ENCODE results near the gene VCAN. TPM values are rescaled to one million over a fixed set of nuclear protein-coding genes. Genes with fewer than 3 reads are reported as not detected.

VCAN gene
- polyA plus RNA-seq, 2 donors: 0.35 to 0.89 TPM

DNA sequence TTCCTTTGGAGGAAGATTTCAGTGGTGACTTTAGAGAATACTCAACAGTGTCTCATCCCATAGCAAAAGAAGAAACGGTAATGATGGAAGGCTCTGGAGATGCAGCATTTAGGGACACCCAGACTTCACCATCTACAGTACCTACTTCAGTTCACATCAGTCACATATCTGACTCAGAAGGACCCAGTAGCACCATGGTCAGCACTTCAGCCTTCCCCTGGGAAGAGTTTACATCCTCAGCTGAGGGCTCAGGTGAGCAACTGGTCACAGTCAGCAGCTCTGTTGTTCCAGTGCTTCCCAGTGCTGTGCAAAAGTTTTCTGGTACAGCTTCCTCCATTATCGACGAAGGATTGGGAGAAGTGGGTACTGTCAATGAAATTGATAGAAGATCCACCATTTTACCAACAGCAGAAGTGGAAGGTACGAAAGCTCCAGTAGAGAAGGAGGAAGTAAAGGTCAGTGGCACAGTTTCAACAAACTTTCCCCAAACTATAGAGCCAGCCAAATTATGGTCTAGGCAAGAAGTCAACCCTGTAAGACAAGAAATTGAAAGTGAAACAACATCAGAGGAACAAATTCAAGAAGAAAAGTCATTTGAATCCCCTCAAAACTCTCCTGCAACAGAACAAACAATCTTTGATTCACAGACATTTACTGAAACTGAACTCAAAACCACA lies 67.4 kb downstream of the VCAN start:
- 74 to 91% methylated on average over 4 of the region's 4 CpGs for WGBS, 2 donors
- H3K27ac ChIP-seq (ENCODE audit: low read depth in 2 of 2, low read length in 1 of 2): no peak overlapping the region

DNA sequence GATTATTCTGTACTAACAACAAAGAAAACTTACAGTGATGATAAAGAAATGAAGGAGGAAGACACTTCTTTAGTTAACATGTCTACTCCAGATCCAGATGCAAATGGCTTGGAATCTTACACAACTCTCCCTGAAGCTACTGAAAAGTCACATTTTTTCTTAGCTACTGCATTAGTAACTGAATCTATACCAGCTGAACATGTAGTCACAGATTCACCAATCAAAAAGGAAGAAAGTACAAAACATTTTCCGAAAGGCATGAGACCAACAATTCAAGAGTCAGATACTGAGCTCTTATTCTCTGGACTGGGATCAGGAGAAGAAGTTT lies 67.9 kb downstream of the VCAN start:
- no peak overlapping the region for H3K4me3 ChIP-seq (ENCODE audit: low read depth in 1 of 2, low read length in 2 of 2)
- H3K4me1 ChIP-seq (ENCODE audit: control insufficient read depth in 2 of 2, insufficient read depth in 2 of 2, low read length in 1 of 2): no peaks in the 10 kb centered on the region
- WGBS, 2 donors: 90 to 94% methylated on average over 1 of the region's 1 CpG
- H3K9me3 ChIP-seq (ENCODE audit: control insufficient read depth in 2 of 2, insufficient read depth in 1 of 2, low read depth in 1 of 2, low read length in 1 of 2): no peaks in the 10 kb centered on the region
- H3K27ac ChIP-seq (ENCODE audit: low read depth in 2 of 2, low read length in 1 of 2): no peak overlapping the region
- no peaks in the 10 kb centered on the region for H3K27me3 ChIP-seq (ENCODE audit: control insufficient read depth in 1 of 2, insufficient read depth in 2 of 2, low read length in 2 of 2)
- H3K36me3 ChIP-seq (ENCODE audit: control insufficient read depth in 2 of 2, insufficient read depth in 2 of 2, low read length in 1 of 2): no peaks in the 10 kb centered on the region

More for the DNA sequence above, 67.4 kb downstream of the VCAN start:
- Histone ChIP-seq H3K27me3 (ENCODE audit: control insufficient read depth in 1 of 2, insufficient read depth in 2 of 2, low read length in 2 of 2) (no peaks in the 10 kb centered on the region), H3K9me3 (ENCODE audit: control insufficient read depth in 2 of 2, insufficient read depth in 1 of 2, low read depth in 1 of 2, low read length in 1 of 2) (no peaks in the 10 kb centered on the region), H3K4me3 (ENCODE audit: low read depth in 1 of 2, low read length in 2 of 2) (no peak overlapping the region), H3K36me3 (ENCODE audit: control insufficient read depth in 2 of 2, insufficient read depth in 2 of 2, low read length in 1 of 2) (no peaks in the 10 kb centered on the region), H3K4me1 (ENCODE audit: control insufficient read depth in 2 of 2, insufficient read depth in 2 of 2, low read length in 1 of 2) (no peaks in the 10 kb centered on the region)

DNA sequence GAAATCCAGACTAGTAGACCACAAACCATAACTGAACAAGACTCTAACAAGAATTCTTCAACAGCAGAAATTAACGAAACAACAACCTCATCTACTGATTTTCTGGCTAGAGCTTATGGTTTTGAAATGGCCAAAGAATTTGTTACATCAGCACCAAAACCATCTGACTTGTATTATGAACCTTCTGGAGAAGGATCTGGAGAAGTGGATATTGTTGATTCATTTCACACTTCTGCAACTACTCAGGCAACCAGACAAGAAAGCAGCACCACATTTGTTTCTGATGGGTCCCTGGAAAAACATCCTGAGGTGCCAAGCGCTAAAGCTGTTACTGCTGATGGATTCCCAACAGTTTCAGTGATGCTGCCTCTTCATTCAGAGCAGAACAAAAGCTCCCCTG lies 68.6 kb downstream of the VCAN start:
- H3K4me3 ChIP-seq (ENCODE audit: low read depth in 1 of 2, low read length in 2 of 2): no peak overlapping the region
- 80 to 86% methylated on average over 2 of the region's 2 CpGs for WGBS, 2 donors
- no peaks in the 10 kb centered on the region for H3K27me3 ChIP-seq (ENCODE audit: control insufficient read depth in 1 of 2, insufficient read depth in 2 of 2, low read length in 2 of 2)
- H3K4me1 ChIP-seq (ENCODE audit: control insufficient read depth in 2 of 2, insufficient read depth in 2 of 2, low read length in 1 of 2): no peaks in the 10 kb centered on the region
- H3K9me3 ChIP-seq (ENCODE audit: control insufficient read depth in 2 of 2, insufficient read depth in 1 of 2, low read depth in 1 of 2, low read length in 1 of 2): no peaks in the 10 kb centered on the region
- H3K36me3 ChIP-seq (ENCODE audit: control insufficient read depth in 2 of 2, insufficient read depth in 2 of 2, low read length in 1 of 2): no peaks in the 10 kb centered on the region
- no peak overlapping the region for H3K27ac ChIP-seq (ENCODE audit: low read depth in 2 of 2, low read length in 1 of 2)

DNA sequence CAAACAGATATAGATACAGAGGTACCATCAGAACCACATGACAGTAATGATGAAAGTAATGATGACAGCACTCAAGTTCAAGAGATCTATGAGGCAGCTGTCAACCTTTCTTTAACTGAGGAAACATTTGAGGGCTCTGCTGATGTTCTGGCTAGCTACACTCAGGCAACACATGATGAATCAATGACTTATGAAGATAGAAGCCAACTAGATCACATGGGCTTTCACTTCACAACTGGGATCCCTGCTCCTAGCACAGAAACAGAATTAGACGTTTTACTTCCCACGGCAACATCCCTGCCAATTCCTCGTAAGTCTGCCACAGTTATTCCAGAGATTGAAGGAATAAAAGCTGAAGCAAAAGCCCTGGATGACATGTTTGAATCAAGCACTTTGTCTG lies 69.2 kb downstream of the VCAN start:
- H3K4me3 ChIP-seq (ENCODE audit: low read depth in 1 of 2, low read length in 2 of 2): no peak overlapping the region
- H3K27me3 ChIP-seq (ENCODE audit: control insufficient read depth in 1 of 2, insufficient read depth in 2 of 2, low read length in 2 of 2): no peaks in the 10 kb centered on the region
- H3K9me3 ChIP-seq (ENCODE audit: control insufficient read depth in 2 of 2, insufficient read depth in 1 of 2, low read depth in 1 of 2, low read length in 1 of 2): no peaks in the 10 kb centered on the region
- H3K36me3 ChIP-seq (ENCODE audit: control insufficient read depth in 2 of 2, insufficient read depth in 2 of 2, low read length in 1 of 2): no peaks in the 10 kb centered on the region
- H3K4me1 ChIP-seq (ENCODE audit: control insufficient read depth in 2 of 2, insufficient read depth in 2 of 2, low read length in 1 of 2): no peaks in the 10 kb centered on the region
- WGBS, 2 donors: 82 to 85% methylated on average over 3 of the region's 3 CpGs
- H3K27ac ChIP-seq (ENCODE audit: low read depth in 2 of 2, low read length in 1 of 2): no peak overlapping the region

DNA sequence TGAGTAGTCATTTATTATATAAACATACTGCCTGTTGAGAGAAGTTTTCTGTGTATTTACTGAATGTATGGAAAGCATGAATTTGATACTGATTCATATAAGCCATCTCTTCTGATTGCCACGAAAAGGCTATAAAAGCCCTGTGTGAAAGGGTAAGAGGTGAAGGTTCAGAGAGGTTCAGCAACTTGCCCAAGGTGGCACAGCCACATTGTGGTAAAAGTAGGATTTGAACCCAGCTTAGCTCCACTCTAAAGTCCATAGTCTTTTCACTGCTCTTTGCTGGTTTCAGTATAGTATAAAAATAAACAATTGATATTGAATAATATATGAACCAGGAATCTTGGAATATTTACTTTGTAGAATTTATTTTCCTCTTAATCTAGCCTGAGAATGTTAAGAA lies 71.3 kb downstream of the VCAN start:
- no peak overlapping the region for H3K4me3 ChIP-seq (ENCODE audit: low read depth in 1 of 2, low read length in 2 of 2)
- H3K27ac ChIP-seq (ENCODE audit: low read depth in 2 of 2, low read length in 1 of 2): no peak overlapping the region
- H3K4me1 ChIP-seq (ENCODE audit: control insufficient read depth in 2 of 2, insufficient read depth in 2 of 2, low read length in 1 of 2): no peaks in the 10 kb centered on the region
- no peaks in the 10 kb centered on the region for H3K36me3 ChIP-seq (ENCODE audit: control insufficient read depth in 2 of 2, insufficient read depth in 2 of 2, low read length in 1 of 2)
- H3K9me3 ChIP-seq (ENCODE audit: control insufficient read depth in 2 of 2, insufficient read depth in 1 of 2, low read depth in 1 of 2, low read length in 1 of 2): no peaks in the 10 kb centered on the region
- H3K27me3 ChIP-seq (ENCODE audit: control insufficient read depth in 1 of 2, insufficient read depth in 2 of 2, low read length in 2 of 2): no peaks in the 10 kb centered on the region
- WGBS, 2 donors: 71 to 73% methylated on average over 1 of the region's 1 CpG

DNA sequence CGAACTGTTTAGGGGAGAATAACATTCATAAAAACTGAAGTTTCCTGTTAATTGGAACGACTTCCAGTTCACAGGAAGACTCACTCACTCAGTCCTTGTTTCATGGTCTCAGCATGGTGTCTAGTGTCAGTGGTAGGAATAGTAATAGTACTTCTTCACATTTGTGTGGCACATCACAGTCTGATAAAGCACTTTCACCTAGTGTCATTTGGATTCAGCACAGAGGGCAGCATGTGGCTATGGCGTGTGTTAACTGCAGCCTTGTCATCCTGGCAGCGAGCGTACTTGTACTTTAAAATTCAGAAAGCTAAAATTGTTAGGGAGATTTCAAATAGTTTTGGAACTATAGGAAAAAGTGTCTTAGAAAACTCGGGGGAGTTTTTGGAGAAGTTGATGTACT lies 72.4 kb downstream of the VCAN start:
- H3K27me3 ChIP-seq (ENCODE audit: control insufficient read depth in 1 of 2, insufficient read depth in 2 of 2, low read length in 2 of 2): no peaks in the 10 kb centered on the region
- no peak overlapping the region for H3K27ac ChIP-seq (ENCODE audit: low read depth in 2 of 2, low read length in 1 of 2)
- H3K9me3 ChIP-seq (ENCODE audit: control insufficient read depth in 2 of 2, insufficient read depth in 1 of 2, low read depth in 1 of 2, low read length in 1 of 2): no peaks in the 10 kb centered on the region
- H3K36me3 ChIP-seq (ENCODE audit: control insufficient read depth in 2 of 2, insufficient read depth in 2 of 2, low read length in 1 of 2): no peaks in the 10 kb centered on the region
- no peak overlapping the region for H3K4me3 ChIP-seq (ENCODE audit: low read depth in 1 of 2, low read length in 2 of 2)
- H3K4me1 ChIP-seq (ENCODE audit: control insufficient read depth in 2 of 2, insufficient read depth in 2 of 2, low read length in 1 of 2): no peaks in the 10 kb centered on the region
- 59 to 71% methylated on average over 6 of the region's 6 CpGs for WGBS, 2 donors

DNA sequence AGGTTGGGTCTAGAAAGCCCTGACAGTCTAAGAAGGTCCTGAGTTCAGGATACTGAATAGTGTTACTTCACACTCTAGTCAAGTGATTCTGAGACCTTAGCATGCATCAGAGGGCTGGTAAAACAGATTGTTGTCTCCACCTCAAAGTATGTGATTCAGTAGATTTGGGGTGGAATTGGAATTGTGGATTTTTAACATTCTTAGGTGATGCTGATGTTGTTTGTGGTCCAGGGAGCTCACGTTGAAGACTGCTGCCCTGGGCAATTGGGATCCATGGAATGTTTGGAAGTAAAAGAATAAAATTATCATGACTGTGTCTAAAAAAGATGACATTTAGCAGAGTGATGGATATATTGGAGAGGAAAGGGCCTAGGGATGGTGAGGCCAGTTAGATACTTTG lies 75.6 kb downstream of the VCAN start:
- H3K4me1 ChIP-seq (ENCODE audit: control insufficient read depth in 2 of 2, insufficient read depth in 2 of 2, low read length in 1 of 2): no peaks in the 10 kb centered on the region
- no peak overlapping the region for H3K4me3 ChIP-seq (ENCODE audit: low read depth in 1 of 2, low read length in 2 of 2)
- no peaks in the 10 kb centered on the region for H3K36me3 ChIP-seq (ENCODE audit: control insufficient read depth in 2 of 2, insufficient read depth in 2 of 2, low read length in 1 of 2)
- no peaks in the 10 kb centered on the region for H3K9me3 ChIP-seq (ENCODE audit: control insufficient read depth in 2 of 2, insufficient read depth in 1 of 2, low read depth in 1 of 2, low read length in 1 of 2)
- whole genome bisulfite sequencing, 2 donors: 81 to 82% methylated on average over 1 of the region's 1 CpG
- no peaks in the 10 kb centered on the region for H3K27me3 ChIP-seq (ENCODE audit: control insufficient read depth in 1 of 2, insufficient read depth in 2 of 2, low read length in 2 of 2)
- H3K27ac ChIP-seq (ENCODE audit: low read depth in 2 of 2, low read length in 1 of 2): no peak overlapping the region

DNA sequence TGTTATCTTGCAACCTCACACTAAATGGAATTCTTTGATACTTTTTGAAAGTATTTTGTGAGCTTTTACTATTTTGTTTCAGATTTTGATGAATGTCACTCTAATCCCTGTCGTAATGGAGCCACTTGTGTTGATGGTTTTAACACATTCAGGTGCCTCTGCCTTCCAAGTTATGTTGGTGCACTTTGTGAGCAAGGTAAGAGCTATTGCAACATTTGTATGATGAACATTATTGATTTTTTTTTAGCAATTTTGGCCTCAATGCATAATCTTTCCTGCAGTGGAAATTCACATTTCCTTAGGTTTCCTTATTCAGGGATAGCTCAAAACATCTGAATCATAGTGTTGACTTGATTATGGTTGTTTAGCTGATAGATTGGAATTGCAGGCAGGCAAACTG lies 76.3 kb downstream of the VCAN start:
- Histone ChIP-seq H3K4me3 (ENCODE audit: low read depth in 1 of 2, low read length in 2 of 2) (no peak overlapping the region), H3K27me3 (ENCODE audit: control insufficient read depth in 1 of 2, insufficient read depth in 2 of 2, low read length in 2 of 2) (no peaks in the 10 kb centered on the region), H3K27ac (ENCODE audit: low read depth in 2 of 2, low read length in 1 of 2) (no peak overlapping the region), H3K36me3 (ENCODE audit: control insufficient read depth in 2 of 2, insufficient read depth in 2 of 2, low read length in 1 of 2) (no peaks in the 10 kb centered on the region), H3K4me1 (ENCODE audit: control insufficient read depth in 2 of 2, insufficient read depth in 2 of 2, low read length in 1 of 2) (no peaks in the 10 kb centered on the region), H3K9me3 (ENCODE audit: control insufficient read depth in 2 of 2, insufficient read depth in 1 of 2, low read depth in 1 of 2, low read length in 1 of 2) (no peaks in the 10 kb centered on the region)
- 84 to 86% methylated on average over 1 of the region's 1 CpG for WGBS, 2 donors

DNA sequence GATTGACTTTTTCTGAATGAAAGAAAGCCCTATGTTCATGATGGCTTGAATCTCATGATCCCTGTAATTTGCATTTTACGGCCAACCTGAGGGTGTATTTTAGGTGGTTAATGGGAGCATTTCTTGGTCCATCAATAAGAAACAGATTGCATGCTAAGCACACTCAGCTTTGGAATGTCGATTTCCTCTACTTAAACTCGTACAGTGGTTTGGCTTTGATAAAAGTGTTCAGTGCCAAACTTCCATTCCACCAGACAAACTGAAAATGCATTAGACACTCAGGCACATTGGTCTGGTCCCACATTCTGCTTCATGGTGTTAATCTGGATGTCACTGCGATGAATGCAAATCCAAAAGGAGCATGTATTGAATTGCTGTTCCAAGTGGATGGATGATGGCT lies 77.0 kb downstream of the VCAN start:
- H3K36me3 ChIP-seq (ENCODE audit: control insufficient read depth in 2 of 2, insufficient read depth in 2 of 2, low read length in 1 of 2): no peaks in the 10 kb centered on the region
- H3K9me3 ChIP-seq (ENCODE audit: control insufficient read depth in 2 of 2, insufficient read depth in 1 of 2, low read depth in 1 of 2, low read length in 1 of 2): no peaks in the 10 kb centered on the region
- no peaks in the 10 kb centered on the region for H3K4me1 ChIP-seq (ENCODE audit: control insufficient read depth in 2 of 2, insufficient read depth in 2 of 2, low read length in 1 of 2)
- no peaks in the 10 kb centered on the region for H3K27me3 ChIP-seq (ENCODE audit: control insufficient read depth in 1 of 2, insufficient read depth in 2 of 2, low read length in 2 of 2)
- H3K27ac ChIP-seq (ENCODE audit: low read depth in 2 of 2, low read length in 1 of 2): no peak overlapping the region
- 65 to 72% methylated on average over 4 of the region's 4 CpGs for WGBS, 2 donors
- no peak overlapping the region for H3K4me3 ChIP-seq (ENCODE audit: low read depth in 1 of 2, low read length in 2 of 2)

DNA sequence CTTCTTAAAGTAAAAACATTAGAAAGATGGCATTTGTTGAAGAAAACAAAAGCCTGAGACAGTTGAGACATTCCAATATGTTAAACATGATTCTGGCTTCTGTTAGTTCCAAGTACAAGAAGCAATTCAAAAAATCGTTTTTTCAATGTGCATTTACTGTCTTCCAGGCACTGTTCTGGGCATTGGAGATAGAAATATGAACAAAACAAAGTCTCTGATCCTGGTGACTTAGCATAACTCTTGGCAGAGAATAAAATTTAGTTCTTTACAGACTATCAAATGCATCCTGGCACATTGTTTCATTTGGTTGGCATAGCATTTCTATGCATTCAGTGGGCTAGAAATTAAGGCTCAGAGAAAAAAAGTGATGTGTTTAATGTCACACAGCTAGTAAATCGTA lies 77.5 kb downstream of the VCAN start:
- Histone ChIP-seq H3K4me1 (ENCODE audit: control insufficient read depth in 2 of 2, insufficient read depth in 2 of 2, low read length in 1 of 2) (no peaks in the 10 kb centered on the region), H3K36me3 (ENCODE audit: control insufficient read depth in 2 of 2, insufficient read depth in 2 of 2, low read length in 1 of 2) (no peaks in the 10 kb centered on the region), H3K27me3 (ENCODE audit: control insufficient read depth in 1 of 2, insufficient read depth in 2 of 2, low read length in 2 of 2) (no peaks in the 10 kb centered on the region), H3K27ac (ENCODE audit: low read depth in 2 of 2, low read length in 1 of 2) (no peak overlapping the region), H3K4me3 (ENCODE audit: low read depth in 1 of 2, low read length in 2 of 2) (no peak overlapping the region), H3K9me3 (ENCODE audit: control insufficient read depth in 2 of 2, insufficient read depth in 1 of 2, low read depth in 1 of 2, low read length in 1 of 2) (no peaks in the 10 kb centered on the region)
- 36 to 46% methylated on average over 2 of the region's 2 CpGs for WGBS, 2 donors
